DND-41 (cell line): ENCODE measurements around the gene EIF4E1B.

Experiments
- ATAC-seq: fragments of 200-7000 bp; cut with Tn5 transposase; 3 replicates; pipeline ENCODE4 v1.9.1; 2021; ENCODE audit warnings: low read depth; ENCODE audit not compliant: insufficient read depth
- DNase-seq: peaks from one replicate; pipeline ENCODE4 v3.0.0-alpha.2; 2020
- H2AFZ ChIP-seq: 2 replicates; pipeline ENCODE4 v1.6.0; 2012; ENCODE audit warnings: low read depth, low read length
- H3K27ac ChIP-seq: 2 replicates; pipeline ENCODE4 v1.5.1; 2012; ENCODE audit warnings: low read length, inconsistent platforms
- H3K27me3 ChIP-seq: fragments of 200-600 bp; sonication (generic); 2 replicates; pipeline ENCODE4 v1.6.0; 2012; ENCODE audit warnings: low read length, mild to moderate bottlenecking, inconsistent platforms; ENCODE audit not compliant: insufficient read depth, poor library complexity
- H3K36me3 ChIP-seq: 2 replicates; pipeline ENCODE4 v1.5.1; 2012; ENCODE audit warnings: low read length, inconsistent platforms; ENCODE audit not compliant: insufficient read depth
- H3K4me1 ChIP-seq: 2 replicates; pipeline ENCODE4 v1.5.1; 2012; ENCODE audit warnings: mild to moderate bottlenecking, low read length; ENCODE audit not compliant: insufficient read depth
- H3K4me2 ChIP-seq: 2 replicates; pipeline ENCODE4 v1.6.0; 2012; ENCODE audit warnings: mild to moderate bottlenecking, moderate library complexity, low read length, inconsistent platforms; ENCODE audit not compliant: insufficient read depth
- H3K4me3 ChIP-seq, 2 experiments: fragments of 200-600 bp in 1 of 2; shearing (Covaris generic) in 1 of 2; 2 replicates each; pipeline ENCODE4 v1.5.1; 2012 to 2016; ENCODE audit warnings: inconsistent platforms in 2 of 2, low read length in 2 of 2, mild to moderate bottlenecking in 2 of 2, low read depth in 1 of 2, moderate library complexity in 1 of 2
- H3K79me2 ChIP-seq: 2 replicates; pipeline ENCODE4 v1.6.0; 2012; ENCODE audit warnings: low read length, inconsistent platforms; ENCODE audit not compliant: insufficient read depth
- H3K9ac ChIP-seq: 2 replicates; pipeline ENCODE4 v1.6.0; 2012; ENCODE audit warnings: low read depth, mild to moderate bottlenecking, inconsistent platforms, low read length, moderate library complexity
- H3K9me3 ChIP-seq: 2 replicates; pipeline ENCODE4 v1.5.1; 2012; ENCODE audit warnings: low read length, moderate library complexity, mild to moderate bottlenecking, inconsistent platforms; ENCODE audit not compliant: insufficient read depth, severe bottlenecking
- H4K20me1 ChIP-seq: 2 replicates; pipeline ENCODE4 v1.6.0; 2012; ENCODE audit warnings: low read length; ENCODE audit not compliant: insufficient read depth
- CTCF ChIP-seq: IDR thresholded peaks from 2 replicates; pipeline ENCODE4 v1.5.1; 2012; ENCODE audit warnings: borderline replicate concordance, low read length, moderate library complexity, mild to moderate bottlenecking; ENCODE audit not compliant: poor library complexity, severe bottlenecking; ENCODE audit errors: extremely low read depth
- EZH2 ChIP-seq: IDR thresholded peaks from 3 replicates; pipeline ENCODE4 v1.6.1; 2012; ENCODE audit warnings: borderline replicate concordance, low read depth, mild to moderate bottlenecking, moderate library complexity, low read length, inconsistent platforms; ENCODE audit not compliant: severe bottlenecking

Gene EIF4E1B

DNA sequence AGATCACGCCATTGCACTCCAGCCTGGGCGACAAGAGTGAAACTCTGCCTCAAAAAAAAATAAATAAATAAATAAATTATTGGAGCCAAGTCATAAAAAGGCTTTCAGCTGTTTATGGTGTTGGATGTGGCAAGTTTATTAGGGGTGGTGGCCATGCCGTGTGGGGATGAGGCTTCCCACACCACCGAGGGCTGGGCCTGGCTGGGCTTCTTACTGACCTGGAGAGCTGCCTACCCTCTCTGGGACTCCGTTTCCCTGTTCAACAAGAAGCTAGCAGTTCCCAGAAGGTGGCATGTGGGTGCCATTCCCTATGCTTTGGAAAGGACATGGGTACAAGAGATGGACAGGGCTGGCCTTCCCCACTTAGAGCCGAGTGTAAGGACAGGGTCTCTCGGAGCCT is 43.1 kb upstream of the EIF4E1B start:
- H3K9ac ChIP-seq: no peak overlapping the region
- no peaks in the 10 kb centered on the region for H4K20me1 ChIP-seq
- H3K27ac ChIP-seq: no peak overlapping the region
- TF ChIP-seq EZH2: no peak
- no peak for TF ChIP-seq CTCF
- no peaks in the 10 kb centered on the region for H3K27me3 ChIP-seq
- H3K4me1 ChIP-seq: no peaks in the 10 kb centered on the region
- H3K9me3 ChIP-seq: peaks cover 20% of the 10 kb centered on the region
- no peak overlapping the region for H3K4me2 ChIP-seq
- ATAC-seq (no peak), DNase-seq (no peak)
- no peaks in the 10 kb centered on the region for H3K36me3 ChIP-seq
- H3K79me2 ChIP-seq: no peaks in the 10 kb centered on the region
- H3K4me3 ChIP-seq: no peak overlapping the region
- no peak overlapping the region for H2AFZ ChIP-seq

DNA sequence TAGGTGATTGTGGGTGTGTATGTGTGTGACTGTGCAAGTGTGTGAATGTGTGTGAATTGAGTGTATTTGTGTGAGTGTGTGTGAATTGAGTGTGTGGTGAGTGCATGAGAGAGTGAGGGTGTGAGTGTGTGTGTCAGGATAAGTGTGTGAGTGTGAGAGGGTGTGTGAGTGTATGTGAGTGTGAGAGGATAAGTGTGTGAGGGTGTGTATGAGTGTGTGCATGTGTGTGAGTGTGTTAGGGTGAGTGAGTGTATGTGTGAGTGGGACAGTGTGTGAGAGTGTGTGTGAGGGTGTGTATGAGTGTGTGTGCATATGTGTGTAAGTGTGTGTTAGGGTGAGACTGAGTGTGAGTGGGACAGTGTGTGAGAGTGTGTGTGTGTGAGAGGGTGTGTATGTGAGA is 42.2 kb upstream of the EIF4E1B start:
- no peaks in the 10 kb centered on the region for H3K36me3 ChIP-seq
- no peak for DNase-seq
- no peak overlapping the region for H2AFZ ChIP-seq
- no peak overlapping the region for H3K4me3 ChIP-seq
- H3K9me3 ChIP-seq: peaks cover 20% of the 10 kb centered on the region
- H3K4me2 ChIP-seq: no peak overlapping the region
- H3K79me2 ChIP-seq: no peaks in the 10 kb centered on the region
- no peak for ATAC-seq
- H3K9ac ChIP-seq: no peak overlapping the region
- no peaks in the 10 kb centered on the region for H3K27me3 ChIP-seq
- H3K4me1 ChIP-seq: no peaks in the 10 kb centered on the region
- no peak for TF ChIP-seq EZH2
- no peak for TF ChIP-seq CTCF
- no peaks in the 10 kb centered on the region for H4K20me1 ChIP-seq
- H3K27ac ChIP-seq: no peak overlapping the region

DNA sequence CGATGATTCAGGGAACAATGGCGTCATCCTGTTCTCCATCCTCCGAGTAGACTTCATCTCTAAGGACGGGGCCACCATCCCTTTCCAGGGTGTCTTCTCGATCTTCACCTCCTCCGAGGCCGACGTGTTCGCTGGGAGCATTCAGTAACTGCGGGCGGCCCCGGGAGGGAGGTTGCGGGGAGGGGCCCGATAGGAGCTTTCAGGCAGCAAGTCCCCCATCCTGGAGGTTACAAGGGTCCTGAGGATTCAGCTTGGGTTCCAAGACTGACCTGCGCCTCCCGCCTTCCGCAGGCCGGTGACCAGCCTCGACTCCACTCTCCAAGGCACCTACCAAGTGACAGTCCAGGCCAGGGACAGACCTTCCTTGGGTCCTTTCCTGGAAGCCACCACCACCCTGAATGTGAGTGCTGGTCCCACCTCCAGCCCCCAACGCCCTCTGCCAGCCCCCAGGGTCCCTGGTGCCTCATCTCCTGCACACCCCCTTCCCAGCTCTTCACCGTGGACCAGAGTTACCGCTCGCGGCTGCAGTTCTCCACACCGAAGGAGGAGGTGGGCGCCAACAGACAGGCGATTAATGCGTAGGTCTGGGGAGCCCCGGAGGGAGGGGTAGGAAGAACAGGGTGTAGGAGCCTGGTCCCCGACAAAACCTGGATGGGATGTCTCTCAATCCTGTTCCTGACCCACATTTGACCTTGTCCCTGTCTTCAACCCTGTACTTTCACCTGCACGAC is 41.3 kb upstream of the EIF4E1B start:
- ATAC-seq (no peak), DNase-seq (no peak)
- Histone ChIP-seq H3K9ac (no peak overlapping the region), H3K36me3 (no peaks in the 10 kb centered on the region), H3K79me2 (no peaks in the 10 kb centered on the region), H4K20me1 (no peaks in the 10 kb centered on the region), H3K4me2 (no peak overlapping the region), H2AFZ (no peak overlapping the region), H3K4me3 (no peak overlapping the region), H3K27me3 (no peaks in the 10 kb centered on the region), H3K4me1 (no peaks in the 10 kb centered on the region), H3K9me3 (peaks cover 20% of the 10 kb centered on the region), H3K27ac (no peak overlapping the region)
- TF ChIP-seq EZH2: no peak
- TF ChIP-seq CTCF: no peak
